ENCODE results near the gene INTS14. TPM values are rescaled to one million over a fixed set of nuclear protein-coding genes. Genes with fewer than 3 reads are reported as not detected.
A peak's percentile ranks its signal among the peaks of the same experiment; 100 is the strongest.

INTS14 gene
- total RNA-seq, 1 donor from 2014 or later = 54.2 TPM

GRCh38 chr15:65633752-65634151, 22.8 kb upstream of the INTS14 start:
- TF ChIP-seq EZH2 (IDR thresholded peaks at IDR 0.05) (no peak), EZH2phosphoT487 (IDR thresholded peaks at IDR 0.05) (no peak), CTCF (IDR thresholded peaks at IDR 0.05) (no peak)
- no peaks in the 10 kb centered on the region for H3K79me2 ChIP-seq (ENCODE audit: low read depth)

DNA sequence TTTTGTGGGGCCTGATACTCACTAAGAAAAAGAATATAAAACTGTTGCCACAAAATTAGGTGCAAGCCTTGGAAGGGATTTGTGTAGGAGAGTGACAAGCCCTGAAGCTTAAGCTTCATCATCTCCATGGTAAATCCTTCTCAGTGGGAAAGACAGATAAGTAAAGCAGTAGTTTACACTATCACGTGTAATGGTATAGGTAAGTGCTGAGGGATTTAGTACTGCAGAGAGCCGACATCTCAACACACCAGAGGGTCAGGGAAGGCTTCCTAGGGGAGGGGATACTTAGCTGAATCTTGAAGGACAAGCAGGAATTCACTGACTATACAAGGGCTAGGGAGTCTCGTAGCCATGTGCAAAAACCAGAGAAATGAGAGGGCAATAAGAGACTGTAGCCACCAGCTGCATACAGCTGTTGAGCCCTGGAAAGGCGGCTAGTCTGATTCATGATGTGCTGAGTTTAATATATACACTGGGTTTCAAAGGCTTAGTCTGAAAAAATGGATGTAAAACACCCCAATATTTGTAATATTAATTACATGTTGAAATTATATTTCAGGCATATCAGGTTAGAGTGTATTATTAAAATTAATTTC, 21.9 kb upstream of the INTS14 start:
- H3K9me3 Mint-ChIP-seq = no peaks in the 10 kb centered on the region
- H3K79me2 ChIP-seq (ENCODE audit: low read depth) = no peaks in the 10 kb centered on the region
- no peak overlapping the region for H3K27ac ChIP-seq
- H2AFZ ChIP-seq (replicated peaks) = no peak overlapping the region
- H3K36me3 ChIP-seq = no peaks in the 10 kb centered on the region
- H3F3A ChIP-seq (ENCODE audit: low read depth) = no peaks in the 10 kb centered on the region
- H3K27me3 ChIP-seq = no peaks in the 10 kb centered on the region
- no peak for DNase-seq (ENCODE audit: low spot score)
- H3K4me1 Mint-ChIP-seq = peaks cover 6% of the 10 kb centered on the region
- no peaks in the 10 kb centered on the region for H3K9me3 ChIP-seq (ENCODE audit: low read depth)
- H3K9ac ChIP-seq = no peak overlapping the region
- H3K4me3 Mint-ChIP-seq = no peak overlapping the region
- H3K36me3 Mint-ChIP-seq = no peaks in the 10 kb centered on the region
- no peak overlapping the region for H3K4me3 ChIP-seq
- no peaks in the 10 kb centered on the region for H3K27me3 Mint-ChIP-seq (ENCODE audit: insufficient read depth, low read depth)
- H3K4me2 ChIP-seq = no peak overlapping the region
- peaks cover 4% of the 10 kb centered on the region for H3K4me1 ChIP-seq
- TF ChIP-seq CTCF (IDR thresholded peaks at IDR 0.05) (no peak), EZH2 (IDR thresholded peaks at IDR 0.05) (no peak), EZH2phosphoT487 (IDR thresholded peaks at IDR 0.05) (no peak)
- no peaks in the 10 kb centered on the region for H4K20me1 ChIP-seq (ENCODE audit: low read depth)
- no peak overlapping the region for H3K27ac Mint-ChIP-seq

More at GRCh38 chr15:65633752-65634151, 22.8 kb upstream of the INTS14 start:
- Mint-ChIP-seq H3K27me3 (ENCODE audit: insufficient read depth, low read depth) (no peaks in the 10 kb centered on the region), H3K4me1 (peaks cover 6% of the 10 kb centered on the region), H3K36me3 (no peaks in the 10 kb centered on the region), H3K9me3 (no peaks in the 10 kb centered on the region), H3K27ac (no peak overlapping the region), H3K4me3 (no peak overlapping the region)
- H3K9me3 ChIP-seq (ENCODE audit: low read depth) = no peaks in the 10 kb centered on the region
- no peaks in the 10 kb centered on the region for H3K27me3 ChIP-seq
- H4K20me1 ChIP-seq (ENCODE audit: low read depth) = peaks cover 3% of the 10 kb centered on the region
- H2AFZ ChIP-seq (replicated peaks) = no peak overlapping the region
- no peak overlapping the region for H3K9ac ChIP-seq
- peak; percentile 28 for DNase-seq (ENCODE audit: low spot score)
- no peaks in the 10 kb centered on the region for H3F3A ChIP-seq (ENCODE audit: low read depth)
- H3K4me3 ChIP-seq = no peak overlapping the region
- no peak overlapping the region for H3K4me2 ChIP-seq
- H3K4me1 ChIP-seq = peaks cover 4% of the 10 kb centered on the region
- H3K27ac ChIP-seq = no peak overlapping the region
- no peaks in the 10 kb centered on the region for H3K36me3 ChIP-seq

GRCh38 chr15:65631503-65631902, 20.6 kb upstream of the INTS14 start:
- no peak for TF ChIP-seq EZH2phosphoT487 (IDR thresholded peaks at IDR 0.05)
- TF ChIP-seq CTCF (IDR thresholded peaks at IDR 0.05) = no peak
- no peak for TF ChIP-seq EZH2 (IDR thresholded peaks at IDR 0.05)
- no peaks in the 10 kb centered on the region for H3K36me3 Mint-ChIP-seq
- peaks cover 6% of the 10 kb centered on the region for H3K4me1 Mint-ChIP-seq
- no peaks in the 10 kb centered on the region for H3K27me3 Mint-ChIP-seq (ENCODE audit: insufficient read depth, low read depth)
- Histone ChIP-seq H3K9me3 (ENCODE audit: low read depth) (no peaks in the 10 kb centered on the region), H3K79me2 (ENCODE audit: low read depth) (no peaks in the 10 kb centered on the region), H3K9ac (no peak overlapping the region), H2AFZ (replicated peaks) (no peak overlapping the region), H3K27me3 (no peaks in the 10 kb centered on the region), H3K4me1 (peaks cover 4% of the 10 kb centered on the region), H3F3A (ENCODE audit: low read depth) (no peaks in the 10 kb centered on the region), H4K20me1 (ENCODE audit: low read depth) (no peaks in the 10 kb centered on the region), H3K27ac (no peak overlapping the region), H3K36me3 (no peaks in the 10 kb centered on the region), H3K4me3 (no peak overlapping the region), H3K4me2 (no peak overlapping the region)
- H3K4me3 Mint-ChIP-seq = no peak overlapping the region
- DNase-seq (ENCODE audit: low spot score) = no peak
- H3K9me3 Mint-ChIP-seq = no peaks in the 10 kb centered on the region
- H3K27ac Mint-ChIP-seq = no peak overlapping the region
